Activated T-cell treated with anti-CD3 and anti-CD28 coated beads for 1 hour (primary cell): ENCODE results near the gene LYPD8.

Experiments
- DNase-seq: peaks from one replicate; pipeline ENCODE4 v3.0.0-alpha.2; 2020; ENCODE audit warnings: low read depth

LYPD8 gene

DNA sequence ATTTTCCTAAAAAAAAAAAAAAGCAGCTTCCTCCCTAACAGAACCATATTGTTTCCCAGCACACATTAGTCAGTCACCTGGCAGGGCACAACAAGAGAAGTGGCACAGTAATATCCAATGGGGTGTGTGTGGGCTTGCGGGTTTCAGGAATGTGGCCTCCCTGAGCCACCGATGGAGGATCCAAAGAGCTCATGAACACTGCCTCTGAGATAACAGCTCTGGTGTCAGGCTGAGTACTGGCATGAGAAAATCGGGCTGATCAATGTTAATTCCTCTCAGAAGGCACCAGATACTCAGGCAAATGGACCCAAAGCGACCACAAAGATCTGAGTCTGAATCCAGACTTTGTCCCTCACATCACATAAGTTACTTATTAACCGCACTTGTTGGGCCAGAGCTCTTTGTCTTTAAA lies 2.2 kb upstream of the LYPD8 start:
- no peak for DNase-seq

DNA sequence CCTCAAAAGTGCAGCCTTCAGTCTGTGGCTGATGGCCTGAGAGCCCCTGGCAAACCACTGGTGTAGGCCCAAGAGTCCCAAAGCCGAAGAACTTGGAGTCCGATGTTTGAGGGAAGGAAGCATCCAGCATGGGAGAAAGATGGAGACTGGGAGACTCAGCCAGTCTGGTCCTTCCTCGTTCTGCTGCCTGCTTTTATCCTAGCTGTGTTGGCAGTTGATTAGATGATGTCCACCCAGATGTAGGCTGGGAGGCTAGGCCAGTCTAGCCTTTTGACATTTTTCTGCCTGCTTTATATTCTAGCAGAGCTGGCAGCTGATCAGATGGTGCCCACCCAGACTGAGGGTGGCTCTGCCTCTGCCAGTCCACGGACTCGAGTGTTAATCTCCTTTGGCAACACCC lies 1.1 kb upstream of the LYPD8 start:
- DNase-seq = no peak

DNA sequence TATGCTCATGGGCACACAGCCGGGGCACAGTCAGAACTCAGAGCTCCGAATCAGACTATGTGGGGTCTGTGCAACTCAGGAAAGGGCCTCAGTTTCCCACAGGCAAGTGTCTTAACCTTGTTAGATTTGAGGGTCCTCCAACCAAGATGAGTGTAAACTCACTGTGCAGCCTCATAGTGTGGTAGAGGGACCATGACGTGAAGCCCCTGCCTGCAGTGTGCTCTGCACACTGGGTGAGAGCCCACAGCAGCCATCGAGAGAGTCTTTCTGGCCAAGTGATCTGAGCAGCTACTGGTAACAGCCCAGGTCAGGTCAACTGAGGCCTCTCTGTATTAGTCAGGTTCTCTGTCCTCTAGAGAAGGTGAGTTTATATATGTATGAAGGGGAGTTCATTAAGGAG lies 592 bp upstream of the LYPD8 start:
- DNase-seq = no peak

DNA sequence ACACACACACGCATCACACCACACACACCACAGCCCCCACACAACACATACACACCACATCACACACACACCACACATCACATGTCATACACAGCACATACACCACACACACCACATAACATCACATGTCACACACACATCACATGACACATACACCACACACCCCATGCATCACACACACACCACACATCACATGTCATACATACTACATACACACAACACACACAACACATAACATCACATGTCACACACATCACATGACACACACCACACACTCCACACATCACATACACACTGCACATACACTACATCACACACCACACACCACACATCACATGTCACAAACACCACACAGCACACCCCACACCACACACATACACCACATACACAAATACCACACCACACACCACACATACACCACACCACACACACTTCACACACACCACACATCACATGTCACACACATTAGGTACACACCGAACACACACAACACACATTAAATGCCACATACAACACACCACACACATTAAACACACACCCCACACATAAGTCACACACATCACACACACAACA lies 1.8 kb downstream of the LYPD8 start:
- DNase-seq = no peak

DNA sequence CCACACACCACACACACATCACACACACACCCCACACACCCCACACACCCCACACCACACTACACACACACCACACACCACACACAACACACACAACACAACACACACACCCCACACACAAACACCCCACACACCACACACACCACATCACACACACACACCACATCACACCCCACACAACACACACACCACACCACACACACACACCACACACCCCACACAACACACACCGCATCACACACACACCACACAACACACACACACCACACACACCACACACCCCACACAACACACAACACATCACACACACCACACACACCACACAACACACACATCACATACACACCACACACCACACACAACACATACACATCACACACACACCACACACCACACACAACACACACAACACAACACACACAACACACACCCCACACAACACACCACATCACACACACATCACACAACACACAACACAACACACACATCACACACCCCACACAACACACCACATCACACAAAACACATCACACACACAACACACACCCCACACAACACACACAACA lies 2.4 kb downstream of the LYPD8 start:
- no peak for DNase-seq

DNA sequence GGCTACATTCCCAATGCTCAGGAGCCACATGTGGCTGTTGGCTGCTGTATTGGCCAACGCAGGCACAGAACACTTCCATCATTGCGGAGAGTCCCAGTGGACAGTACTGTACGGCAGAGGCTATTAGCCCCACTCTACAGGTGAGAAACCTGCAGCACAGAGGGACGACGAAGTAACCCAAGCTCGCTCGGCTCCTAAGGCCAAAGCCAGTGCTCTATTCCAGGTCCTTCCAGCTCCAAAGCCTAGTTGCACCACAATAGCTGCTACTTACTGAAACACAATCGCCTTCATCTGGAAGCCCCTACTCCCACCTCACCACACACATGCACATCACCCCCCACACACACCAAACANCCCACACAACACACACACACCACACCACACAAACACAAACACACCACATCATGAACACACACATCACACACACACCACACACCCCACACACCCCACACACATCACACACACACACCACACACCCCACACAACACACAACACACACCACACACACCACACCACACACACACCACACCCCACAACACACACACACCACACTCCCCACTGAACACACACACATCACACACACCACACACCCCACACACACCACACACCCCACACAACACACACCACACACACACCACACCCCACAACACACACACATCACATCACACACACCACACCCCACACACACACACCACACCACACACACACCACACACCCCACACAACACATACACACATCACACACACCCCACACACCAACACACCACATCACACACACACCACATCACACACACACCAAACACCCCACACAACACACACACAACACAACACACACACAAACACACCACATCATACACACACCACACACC lies 3.2 kb downstream of the LYPD8 start:
- DNase-seq = no peak

DNA sequence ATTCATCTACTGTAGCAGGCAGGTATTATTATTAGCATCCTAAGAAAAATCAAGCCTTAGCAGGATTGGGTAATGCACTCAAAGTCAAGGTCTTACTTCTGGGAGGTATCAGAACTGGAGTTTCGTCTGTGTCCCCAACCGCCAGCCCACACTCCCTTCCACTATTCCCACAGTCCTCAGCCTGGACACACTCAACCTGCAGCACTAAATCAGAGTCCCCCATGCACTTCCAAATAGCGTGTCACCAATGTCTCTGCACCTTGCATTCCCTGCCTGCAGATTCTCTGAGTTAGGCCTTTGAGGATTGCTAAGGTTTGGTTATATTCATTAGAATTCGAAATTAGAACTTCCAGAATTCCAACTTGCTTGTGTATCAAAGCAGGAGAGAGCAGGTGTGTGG lies 3.9 kb downstream of the LYPD8 start:
- DNase-seq = no peak

DNA sequence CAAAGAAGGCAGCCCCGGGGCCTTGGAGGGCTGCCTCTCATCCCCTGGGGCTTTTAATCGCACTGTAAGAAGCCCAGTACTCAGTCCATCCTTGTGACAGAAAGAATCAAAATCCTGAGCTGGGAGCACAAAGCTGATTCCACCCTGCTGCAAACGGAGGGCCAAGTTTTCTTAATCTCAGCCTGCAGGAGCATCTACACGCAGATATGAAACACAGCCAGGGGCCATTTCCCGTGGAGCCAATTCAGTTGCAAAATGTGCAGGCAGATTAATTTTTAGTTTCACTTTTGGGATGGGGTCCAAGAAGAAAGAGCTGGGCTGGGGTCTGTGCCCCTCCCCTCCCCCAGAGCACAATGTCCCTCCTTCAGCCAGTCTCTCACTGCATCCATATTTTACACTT lies 4.4 kb downstream of the LYPD8 start:
- no peak for DNase-seq

DNA sequence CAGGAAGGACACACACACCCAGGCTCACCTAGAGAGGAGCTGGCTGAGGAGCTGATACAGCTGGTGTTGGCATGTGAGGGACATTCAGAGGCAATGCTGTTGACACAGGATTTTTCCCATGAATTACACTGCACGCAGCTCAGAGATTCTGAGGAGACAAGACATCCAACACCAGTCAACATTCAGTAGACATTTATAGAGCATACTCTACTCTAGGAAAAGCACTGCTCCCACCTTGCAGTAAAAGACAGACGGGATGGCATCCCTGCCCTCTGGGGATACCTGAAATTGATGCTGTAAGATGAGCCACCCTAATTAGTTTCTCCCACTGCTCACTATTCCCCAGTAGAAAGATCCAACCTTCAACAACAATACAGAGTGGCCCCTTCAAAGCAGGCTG lies 5.1 kb downstream of the LYPD8 start:
- DNase-seq = no peak

DNA sequence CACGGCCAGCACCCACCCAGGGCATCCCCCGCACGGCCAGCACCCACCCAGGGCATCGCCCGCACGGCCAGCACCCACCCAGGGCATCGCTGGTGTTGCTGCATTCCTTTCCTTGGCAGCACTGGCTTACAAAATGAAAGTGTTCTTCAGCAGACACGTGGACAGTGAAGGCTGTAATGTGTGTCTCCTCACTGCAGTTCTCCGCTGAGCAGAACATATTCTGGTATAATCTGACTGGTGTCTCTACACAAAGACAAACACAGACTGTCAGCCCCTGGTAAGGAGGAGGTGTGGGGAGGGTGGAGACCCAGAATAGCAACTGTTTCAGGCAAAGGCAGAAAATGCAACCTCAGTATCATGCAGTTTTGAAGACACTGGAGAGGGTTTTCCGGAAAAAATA lies 7.3 kb downstream of the LYPD8 start:
- no peak for DNase-seq

DNA sequence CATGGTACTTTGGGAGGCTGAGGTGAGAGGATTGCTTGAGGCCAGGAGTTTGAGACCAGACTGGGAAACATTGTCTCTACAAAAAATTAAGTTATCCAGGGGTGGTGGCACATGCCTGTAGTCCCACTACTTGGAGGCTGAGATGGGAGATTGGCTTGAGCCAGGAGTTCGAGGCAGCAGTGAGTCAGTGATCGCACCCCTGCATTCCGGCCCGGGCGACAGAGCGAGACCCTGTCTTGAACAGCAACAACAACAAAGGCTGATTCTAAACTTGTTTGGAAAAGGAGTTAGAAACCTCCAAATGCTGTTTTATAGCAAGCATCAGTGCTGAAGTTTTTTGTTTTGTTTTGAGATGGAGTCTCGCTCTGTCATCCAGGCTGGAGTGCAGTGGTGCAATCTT lies 14.7 kb downstream of the LYPD8 start:
- no peak for DNase-seq

DNA sequence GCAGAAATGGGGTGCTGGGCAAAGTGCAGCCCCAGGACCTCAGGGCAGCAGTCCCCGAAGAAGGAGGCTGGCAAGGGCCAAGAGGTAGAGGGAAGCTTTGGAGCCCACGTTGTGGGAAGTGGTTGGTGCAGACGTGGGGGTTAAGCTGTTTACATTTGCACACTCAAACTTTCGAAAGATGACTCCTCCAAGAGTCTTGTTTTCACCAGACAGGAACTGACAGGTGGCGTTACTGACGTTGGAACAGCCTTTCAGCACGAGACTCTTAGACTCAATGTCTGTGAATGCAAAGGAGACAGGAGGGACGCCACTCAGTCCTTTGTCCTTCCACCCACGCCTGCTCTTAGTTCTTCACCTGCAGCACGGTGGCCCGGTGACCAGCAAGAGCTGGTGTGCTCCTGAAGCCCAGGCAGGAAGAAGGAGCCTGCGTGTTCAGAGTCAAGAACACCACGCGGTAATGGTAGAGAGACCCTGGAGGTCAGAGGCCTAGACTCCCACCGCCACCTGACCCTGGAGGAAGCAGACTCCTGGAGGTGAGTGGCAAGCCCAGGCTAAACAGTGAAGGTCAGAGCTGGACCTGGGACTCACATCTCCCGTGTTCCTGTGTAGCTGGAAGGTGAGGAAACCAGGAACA lies 15.9 kb downstream of the LYPD8 start:
- no peak for DNase-seq

DNA sequence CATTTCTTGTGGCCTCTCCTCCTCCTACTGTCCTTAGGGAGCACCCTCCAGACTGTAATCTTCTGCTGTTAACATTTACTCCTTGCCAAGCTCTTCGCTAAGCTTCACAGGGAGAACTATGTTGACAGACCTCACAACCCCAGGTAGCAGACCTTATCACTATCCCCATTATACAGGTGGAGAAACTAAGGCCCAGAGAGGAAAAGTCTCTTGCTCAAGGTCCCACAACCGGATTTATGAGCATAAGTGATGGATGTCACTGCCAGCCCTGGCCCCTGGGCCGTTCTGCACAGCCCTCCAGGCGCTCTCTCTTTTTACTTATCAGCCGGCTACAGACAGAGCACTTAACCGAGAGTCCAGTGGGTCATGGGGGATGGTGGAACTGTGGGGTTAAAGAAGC lies 18.1 kb downstream of the LYPD8 start:
- no peak for DNase-seq

DNA sequence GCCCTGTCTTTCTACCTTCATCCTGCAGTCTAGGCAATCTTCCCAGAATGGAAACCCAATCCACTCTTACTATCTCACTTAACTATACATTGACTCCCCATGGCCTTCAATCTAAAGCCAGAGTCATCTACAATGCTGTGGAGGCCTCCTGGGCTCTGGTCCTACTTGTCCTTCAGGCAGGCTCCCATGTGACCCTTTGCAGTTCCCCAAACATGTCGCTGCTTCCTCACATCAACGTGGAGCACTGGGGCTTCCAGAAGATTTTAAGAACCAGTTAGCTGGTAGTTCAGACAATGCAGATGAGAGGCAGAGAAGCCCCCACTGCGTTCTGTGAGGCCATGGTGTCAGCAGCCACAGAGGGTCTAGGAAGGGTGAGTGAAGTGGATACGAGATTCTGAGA lies 18.6 kb downstream of the LYPD8 start:
- no peak for DNase-seq

DNA sequence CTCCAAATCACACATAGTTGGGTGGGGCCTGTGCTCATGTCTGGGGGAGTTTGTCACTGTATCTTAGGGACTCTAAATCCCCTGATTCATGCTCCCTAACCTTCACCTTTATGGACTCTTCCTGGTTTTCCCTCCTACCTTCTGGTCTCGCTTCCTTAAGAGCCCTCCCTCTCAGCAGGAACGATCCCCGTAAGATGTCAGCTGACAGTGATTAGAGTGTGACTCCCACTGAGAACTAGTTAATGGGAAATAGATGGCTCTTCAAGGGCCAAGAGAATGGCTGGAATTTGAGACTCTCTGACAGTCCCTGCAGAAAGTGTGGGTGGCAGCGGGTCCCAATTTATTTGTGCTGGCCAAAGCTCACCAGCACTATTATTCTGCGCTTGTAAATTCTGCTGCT lies 22.0 kb downstream of the LYPD8 start:
- DNase-seq = no peak

DNA sequence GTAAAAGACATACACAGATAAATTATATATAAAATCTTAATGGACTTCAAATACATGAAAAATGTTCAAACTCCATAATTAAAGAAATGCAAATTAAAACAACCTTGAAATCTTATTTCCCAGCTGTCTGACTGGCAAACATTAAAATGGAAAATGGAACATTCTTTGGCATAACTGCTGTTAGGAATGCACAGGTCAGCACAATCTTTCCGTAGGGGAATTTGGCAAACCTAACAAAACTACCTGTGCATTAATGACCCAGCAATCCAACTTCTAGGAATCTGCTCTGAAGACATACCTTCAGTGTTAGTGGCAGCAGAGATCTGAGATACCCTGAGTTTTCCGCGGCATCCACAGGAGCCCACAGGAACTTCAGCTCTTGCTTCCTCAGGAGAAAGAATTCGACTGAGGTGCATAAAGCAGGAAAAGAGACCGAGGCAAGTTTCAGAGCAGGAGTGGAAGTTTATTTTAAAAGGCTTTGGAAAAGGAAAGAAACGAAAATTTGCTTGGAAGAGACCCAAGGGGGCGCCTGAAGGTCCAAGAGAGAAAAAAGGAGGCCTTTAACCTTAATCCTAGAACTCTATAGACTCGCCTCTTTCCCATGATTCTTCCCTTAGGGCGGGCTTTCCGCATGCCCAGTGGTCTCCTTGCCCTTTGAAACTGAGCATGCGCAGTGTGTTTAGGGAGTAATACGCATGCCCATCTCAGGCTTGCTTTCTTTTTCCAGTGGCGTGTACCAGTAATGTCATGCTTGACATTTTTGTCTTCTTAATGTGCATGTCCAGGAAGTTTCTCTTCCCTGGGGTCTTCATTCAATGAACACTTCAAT lies 24.8 kb downstream of the LYPD8 start:
- no peak for DNase-seq

DNA sequence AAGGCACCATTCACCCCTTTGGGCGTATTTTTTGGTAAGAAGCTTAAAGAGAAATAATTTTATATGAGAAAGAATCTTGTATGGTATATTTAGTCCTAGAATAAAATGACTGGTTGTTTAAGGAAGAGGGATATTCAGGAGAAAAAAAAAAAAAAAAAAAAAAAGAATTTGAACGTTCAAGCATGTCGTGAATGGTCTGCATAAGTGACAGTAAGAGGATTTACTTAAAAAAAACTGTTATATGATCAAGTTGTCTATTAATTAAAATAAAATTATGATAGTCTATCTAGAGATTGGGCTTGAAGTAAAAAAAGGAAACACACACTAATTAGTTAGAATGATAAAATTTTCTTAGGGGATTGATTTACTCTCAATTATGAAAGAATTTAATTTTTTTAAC lies 41.3 kb downstream of the LYPD8 start:
- no peak for DNase-seq

DNA sequence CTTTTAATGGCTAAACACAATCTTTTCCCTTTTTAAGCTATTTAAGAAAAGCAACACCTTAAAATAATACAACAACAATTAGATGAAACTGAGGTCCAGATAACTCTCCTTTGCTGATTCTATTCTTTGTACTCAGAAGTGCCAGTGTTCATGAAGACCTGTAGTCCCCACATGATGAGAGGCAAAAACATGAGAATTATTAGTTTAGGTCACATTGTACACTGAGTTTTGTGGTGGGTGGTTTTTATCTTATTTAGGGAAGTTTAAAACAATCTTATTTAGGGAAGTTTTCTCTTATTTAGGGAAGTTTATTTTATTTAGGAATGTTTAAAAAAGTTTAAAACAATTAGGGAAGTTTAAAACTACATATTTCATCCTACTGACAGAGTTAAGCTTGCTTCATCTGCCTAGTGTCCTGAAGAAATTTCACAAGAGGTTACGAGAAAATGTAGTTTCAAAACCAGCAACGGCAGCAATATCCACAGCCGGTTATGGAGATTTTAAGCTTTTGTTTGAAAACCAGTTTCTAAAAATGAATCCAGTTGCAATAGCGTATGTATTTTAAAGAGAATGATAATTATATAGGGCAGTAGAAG lies 45.2 kb downstream of the LYPD8 start:
- DNase-seq = no peak

DNA sequence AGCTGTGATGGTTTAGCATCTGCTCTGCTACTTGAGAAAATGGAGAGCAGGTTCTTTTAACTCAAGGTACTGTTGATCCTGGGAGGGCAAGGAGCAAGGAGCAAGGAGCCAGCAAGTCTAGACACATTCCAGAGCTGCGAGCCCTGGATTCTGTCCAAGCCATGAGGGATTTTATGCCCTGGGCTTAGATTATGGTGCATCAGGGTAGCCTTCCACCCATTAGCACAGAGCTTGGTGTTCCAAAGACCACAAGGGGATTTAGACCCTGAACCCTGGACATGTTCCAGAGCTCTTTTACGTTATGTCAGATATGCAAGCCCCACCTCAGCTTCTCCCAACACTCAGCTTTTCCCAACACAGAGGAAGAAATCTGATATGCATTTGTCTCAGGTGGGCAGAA lies 51.0 kb downstream of the LYPD8 start:
- DNase-seq = no peak

DNA sequence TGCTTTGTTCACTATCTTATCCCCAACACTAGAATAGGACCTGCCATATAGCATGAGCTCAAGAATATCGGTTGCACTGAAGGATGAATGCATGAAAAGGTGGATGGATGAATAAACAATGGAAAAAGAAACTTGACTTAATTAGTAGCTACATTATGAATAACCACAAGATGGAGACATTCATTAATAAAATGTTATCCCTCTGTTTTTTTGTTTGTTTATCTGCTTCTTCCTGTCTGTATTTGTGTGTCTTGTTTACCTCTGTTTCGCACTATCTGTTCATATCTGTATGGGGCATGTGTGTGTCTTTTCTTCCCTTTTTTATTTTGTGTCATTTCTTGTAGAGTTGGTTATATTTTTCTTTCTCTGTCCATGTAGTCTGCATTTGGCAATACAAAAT lies 51.9 kb downstream of the LYPD8 start:
- DNase-seq = no peak

DNA sequence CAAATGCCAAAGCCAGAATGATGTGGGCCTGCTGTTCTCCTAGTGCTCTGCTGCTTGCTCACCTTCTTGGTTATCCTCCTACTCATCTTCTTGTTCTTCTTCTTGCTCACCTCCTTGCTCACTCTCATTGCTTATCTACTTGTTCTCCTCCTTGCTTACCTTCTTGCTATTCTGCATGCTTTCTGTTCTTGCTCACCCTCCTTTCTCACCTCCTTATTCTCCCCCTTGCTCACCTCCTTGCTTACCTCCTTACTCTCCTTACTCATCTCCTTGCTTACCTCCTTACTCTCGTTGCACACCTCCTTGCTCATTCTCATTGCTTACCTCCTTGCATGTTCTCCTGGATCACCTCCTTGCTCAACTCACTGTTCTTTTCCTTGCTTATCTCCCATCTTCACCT lies 52.8 kb downstream of the LYPD8 start, which contains the start of gene OR14I1:
OR14I1 (minus strand) TSS at position 53 of the 400 bp plus-strand sequence.
- no peak for DNase-seq

DNA sequence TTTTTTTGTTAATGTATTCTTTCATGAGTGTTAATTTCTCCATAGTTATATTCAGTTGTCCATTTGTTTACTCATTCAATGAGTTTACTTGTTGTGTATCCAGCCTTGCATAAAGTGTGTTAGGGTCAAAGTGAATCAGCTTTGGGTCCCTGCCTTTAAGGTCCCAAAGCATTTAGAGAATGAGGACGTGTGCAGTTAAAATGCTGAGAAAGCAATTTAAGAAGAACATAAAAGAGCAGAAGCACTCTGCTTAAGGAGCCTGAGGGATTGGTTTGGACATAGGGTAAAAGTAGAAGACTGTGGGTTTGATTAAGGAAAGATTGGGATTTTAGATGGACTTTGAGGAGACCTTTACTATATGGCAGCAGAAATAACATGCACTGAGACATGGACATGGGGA lies 56.5 kb downstream of the LYPD8 start:
- no peak for DNase-seq
